Activated naive CD4-positive, alpha-beta T cell treated with anti-CD3 and anti-CD28 coated beads for 36 hours (primary cell): ENCODE data around the gene RNF41. TPM values are rescaled to one million over a fixed set of nuclear protein-coding genes. Genes with fewer than 3 reads are reported as not detected.
"Not testable (repeated sequence)": the region's sequence is repeated elsewhere in the genome, so short reads cannot be mapped to it uniquely, and the experiment has no call there.

Source experiments
- CTCF ChIA-PET: fragments of 350-600 bp; sonication (Branson Sonifier 250); formaldehyde crosslinking; loops from one replicate; lab custom pipeline; 2021; ENCODE audit warnings: antibody characterized with exemption; lab: Charles Lee
- DNase-seq: peaks from one replicate; pipeline ENCODE4 v3.0.0-alpha.2; 2020
- H3K27ac Mint-ChIP-seq: one replicate; pipeline ENCODE4 v1.8.0; 2021; ENCODE audit warnings: mild to moderate bottlenecking, mixed read lengths
- H3K27me3 Mint-ChIP-seq: one replicate; pipeline ENCODE4 v1.8.0; 2021; ENCODE audit warnings: low read depth, mixed read lengths
- H3K36me3 Mint-ChIP-seq: one replicate; pipeline ENCODE4 v1.8.0; 2021; ENCODE audit warnings: low read depth, mixed read lengths
- H3K4me1 Mint-ChIP-seq: one replicate; pipeline ENCODE4 v1.8.0; 2021; ENCODE audit warnings: low read depth, mixed read lengths
- H3K4me3 Mint-ChIP-seq: one replicate; pipeline ENCODE4 v1.8.0; 2021; ENCODE audit warnings: mild to moderate bottlenecking, moderate library complexity, mixed read lengths
- H3K9me3 Mint-ChIP-seq: one replicate; pipeline ENCODE4 v1.8.0; 2021; ENCODE audit warnings: mixed read lengths
- intact Hi-C: fragments of 100-400 bp; cut with micrococcal nuclease; formaldehyde crosslinking; loops from one replicate; pipeline ENCODE4 v1.15.1; 2023
- total RNA-seq, 2 experiments: library from RNA; stranded (reverse); gene quantifications; one replicate each; pipeline ENCODE4 v1.2.3, GENCODE V29; 2021

Gene RNF41
- total RNA-seq, 2 experiments from 2014 or later = 26.0 TPM

DNA sequence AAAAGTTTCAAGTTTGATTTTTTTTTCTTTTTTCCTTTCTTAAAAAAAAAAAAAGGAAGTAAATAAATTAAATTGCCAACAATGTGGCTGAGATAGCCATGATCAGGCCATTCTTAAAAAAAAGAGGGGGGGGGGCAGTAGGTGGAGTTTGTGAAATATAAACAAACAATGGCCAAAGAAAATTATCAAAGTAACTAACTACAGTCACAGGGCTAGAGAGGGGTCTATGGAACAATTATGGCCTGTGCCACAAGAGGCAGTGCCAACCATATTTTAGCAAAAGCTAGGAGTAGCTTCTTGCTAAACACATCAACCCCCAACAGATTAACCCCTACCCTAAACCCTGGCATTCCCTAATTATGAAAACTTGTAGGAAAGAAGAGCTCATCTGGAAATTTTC, 16.3 kb downstream of the RNF41 start:
- H3K9me3 Mint-ChIP-seq = no peaks in the 10 kb centered on the region
- peaks cover 2% of the 10 kb centered on the region for H3K4me1 Mint-ChIP-seq
- H3K4me3 Mint-ChIP-seq = no peak overlapping the region
- H3K27me3 Mint-ChIP-seq = no peaks in the 10 kb centered on the region
- H3K27ac Mint-ChIP-seq = no peak overlapping the region
- CTCF ChIA-PET = interaction anchor here (1.1 to 5.2 kb wide), 9 partner anchors 9 to 259 kb away, joined by 3 to 40 read pairs (median 8); partner anchors contain the start of genes RNF41 and SMARCC2
- intact Hi-C loops = no loop called here
- peaks cover 15% of the 10 kb centered on the region for H3K36me3 Mint-ChIP-seq
- DNase-seq = no peak

DNA sequence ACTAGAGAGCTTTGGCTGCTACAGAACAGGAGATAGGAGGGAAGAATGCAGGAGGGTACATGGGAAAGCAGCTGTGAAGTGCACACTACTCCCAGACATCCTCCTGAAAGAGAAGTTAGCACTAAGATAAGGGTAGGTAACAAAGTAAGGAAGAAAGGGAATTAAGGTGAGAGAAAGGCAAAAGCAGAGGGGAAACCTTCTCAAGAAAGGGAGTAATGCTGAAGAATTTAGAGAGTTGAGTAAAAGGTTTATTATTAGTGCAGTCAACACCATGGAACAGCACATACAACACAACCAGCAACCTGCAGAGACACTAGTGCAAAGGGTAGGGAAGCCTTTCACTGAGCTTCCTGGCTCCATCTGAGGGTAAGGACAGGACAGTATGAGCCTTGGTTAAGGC, 17.4 kb downstream of the RNF41 start:
- no peak for DNase-seq
- H3K4me3 Mint-ChIP-seq = no peak overlapping the region
- intact Hi-C loops = no loop called here
- H3K4me1 Mint-ChIP-seq = peaks cover 2% of the 10 kb centered on the region
- H3K36me3 Mint-ChIP-seq = peaks cover 11% of the 10 kb centered on the region
- CTCF ChIA-PET = interaction anchor here (0.7 to 5.2 kb wide), 4 partner anchors 8 to 84 kb away, joined by 3 to 40 read pairs (median 17); partner anchors contain the start of gene RNF41
- no peaks in the 10 kb centered on the region for H3K9me3 Mint-ChIP-seq
- H3K27me3 Mint-ChIP-seq = no peaks in the 10 kb centered on the region
- no peak overlapping the region for H3K27ac Mint-ChIP-seq

DNA sequence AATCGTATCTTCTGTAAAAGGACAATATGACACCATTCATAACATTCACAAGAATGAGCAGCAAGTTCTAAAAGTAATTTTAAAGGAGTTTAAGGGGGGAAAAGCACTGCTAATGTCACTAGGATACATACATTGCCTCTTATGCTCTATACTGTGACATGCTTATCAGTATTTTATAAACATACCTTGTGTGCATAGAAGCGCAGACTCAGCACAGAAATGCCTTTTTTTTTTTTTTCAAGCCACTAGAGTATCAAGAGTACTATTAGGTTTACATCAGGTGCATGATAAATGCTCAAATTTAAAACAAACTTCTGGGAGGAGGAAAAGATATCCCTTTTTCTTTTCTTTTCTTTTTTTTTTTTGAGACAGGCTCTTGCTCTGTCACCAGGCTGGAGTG, 18.9 kb downstream of the RNF41 start:
- Mint-ChIP-seq H3K4me3 (no peak overlapping the region), H3K27ac (no peak overlapping the region), H3K27me3 (no peaks in the 10 kb centered on the region), H3K4me1 (peaks cover 2% of the 10 kb centered on the region), H3K9me3 (no peaks in the 10 kb centered on the region), H3K36me3 (peaks cover 8% of the 10 kb centered on the region)
- intact Hi-C loops = no loop called here
- DNase-seq = no peak
- CTCF ChIA-PET = interaction anchor here (4.3 kb wide), 1 partner anchor 10 kb away, joined by 17 read pairs; no protein-coding TSS in a partner anchor

DNA sequence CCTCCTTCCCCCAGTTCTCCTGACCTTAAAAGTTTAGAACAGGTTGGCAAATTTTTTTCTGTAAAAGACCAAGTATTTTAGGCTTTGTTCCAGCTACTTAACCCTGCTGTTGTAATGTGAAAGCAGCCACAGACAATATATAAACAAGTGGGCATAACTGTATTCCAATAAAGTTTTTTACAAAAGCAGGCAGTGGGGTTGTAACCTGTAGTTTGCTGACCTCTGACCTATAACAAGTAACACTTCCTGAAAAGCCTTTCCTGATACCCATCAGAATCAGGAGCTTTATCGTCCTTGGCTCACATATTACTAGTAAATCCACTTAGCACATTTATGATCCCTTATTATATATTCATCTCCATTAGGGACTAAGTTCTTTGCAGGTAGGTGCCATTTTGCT, 19.4 kb downstream of the RNF41 start:
- H3K27ac Mint-ChIP-seq = no peak overlapping the region
- no peaks in the 10 kb centered on the region for H3K9me3 Mint-ChIP-seq
- no peak overlapping the region for H3K4me3 Mint-ChIP-seq
- peaks cover 2% of the 10 kb centered on the region for H3K4me1 Mint-ChIP-seq
- CTCF ChIA-PET = interaction anchor here (0.6 to 1.7 kb wide), 2 partner anchors 13 to 19 kb away, joined by 3 to 10 read pairs; partner anchors contain the start of genes RNF41 and SMARCC2
- H3K27me3 Mint-ChIP-seq = no peaks in the 10 kb centered on the region
- no peak for DNase-seq
- intact Hi-C loops = no loop called here
- H3K36me3 Mint-ChIP-seq = peaks cover 7% of the 10 kb centered on the region

DNA sequence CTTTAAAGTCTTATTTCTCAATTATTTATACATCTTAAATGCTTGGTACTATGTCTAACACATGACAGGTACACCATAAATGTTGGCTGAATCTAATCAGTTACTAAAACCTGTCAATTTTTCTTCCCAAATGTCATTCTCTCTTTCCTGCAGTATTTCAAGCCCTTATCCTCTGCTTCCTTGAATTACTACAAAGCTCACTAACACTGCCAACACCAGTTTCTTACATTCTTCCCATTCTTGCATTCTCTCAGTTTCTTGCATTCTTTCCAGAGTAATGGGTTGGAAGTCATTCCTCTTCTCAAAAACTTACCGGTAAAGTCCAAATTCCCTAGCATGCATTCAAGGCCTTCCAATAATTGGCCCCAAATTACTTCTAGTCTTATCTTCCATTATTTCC, 22.9 kb downstream of the RNF41 start:
- no peaks in the 10 kb centered on the region for H3K9me3 Mint-ChIP-seq
- intact Hi-C loops = no loop called here
- no peaks in the 10 kb centered on the region for H3K27me3 Mint-ChIP-seq
- DNase-seq = no peak
- no peaks in the 10 kb centered on the region for H3K36me3 Mint-ChIP-seq
- CTCF ChIA-PET = no interaction called here
- peaks cover 2% of the 10 kb centered on the region for H3K4me1 Mint-ChIP-seq
- H3K27ac Mint-ChIP-seq = no peak overlapping the region
- no peak overlapping the region for H3K4me3 Mint-ChIP-seq

DNA sequence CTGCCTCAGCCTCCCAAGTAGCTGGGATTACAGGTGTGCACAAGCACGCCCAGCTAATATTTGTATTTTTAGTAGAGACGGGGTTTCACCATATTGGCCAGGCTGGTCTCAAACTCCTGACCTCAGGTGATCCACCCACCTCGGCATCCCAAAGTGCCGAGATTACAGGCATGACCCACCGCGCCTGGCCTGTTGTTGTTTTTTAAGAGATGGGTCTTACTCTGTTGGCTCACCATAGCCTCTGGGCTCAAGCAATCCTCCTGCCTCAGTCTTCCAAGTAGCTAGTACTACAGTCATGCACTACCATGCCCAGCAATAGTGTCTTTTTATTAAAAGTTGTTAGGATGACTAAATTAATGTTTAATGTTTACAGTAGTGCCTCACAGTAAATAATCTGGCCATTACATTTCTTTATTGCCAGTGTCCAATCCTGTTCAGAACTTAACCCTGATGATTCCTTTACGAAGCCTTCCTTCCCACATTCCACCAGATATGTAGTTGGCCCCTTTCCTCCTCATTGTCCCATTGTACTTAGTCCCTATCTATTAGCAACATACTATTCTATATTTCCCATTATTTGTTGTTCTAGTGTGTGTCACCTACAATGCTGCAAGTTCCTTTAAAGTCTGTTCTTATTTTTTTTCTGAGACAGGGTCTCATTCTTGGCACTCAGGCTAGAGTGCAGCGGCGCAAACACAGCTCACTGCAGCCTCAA, 23.6 kb downstream of the RNF41 start:
- H3K9me3 Mint-ChIP-seq = no peaks in the 10 kb centered on the region
- H3K4me1 Mint-ChIP-seq = peaks cover 6% of the 10 kb centered on the region
- no peak overlapping the region for H3K4me3 Mint-ChIP-seq
- DNase-seq = no peak
- no peaks in the 10 kb centered on the region for H3K27me3 Mint-ChIP-seq
- H3K36me3 Mint-ChIP-seq = no peaks in the 10 kb centered on the region
- H3K27ac Mint-ChIP-seq = no peak overlapping the region
- intact Hi-C loops = no loop called here
- CTCF ChIA-PET = interaction anchor here (0.6 to 3.0 kb wide), 2 partner anchors 8 to 68 kb away, joined by 3 to 17 read pairs; no protein-coding TSS in a partner anchor

DNA sequence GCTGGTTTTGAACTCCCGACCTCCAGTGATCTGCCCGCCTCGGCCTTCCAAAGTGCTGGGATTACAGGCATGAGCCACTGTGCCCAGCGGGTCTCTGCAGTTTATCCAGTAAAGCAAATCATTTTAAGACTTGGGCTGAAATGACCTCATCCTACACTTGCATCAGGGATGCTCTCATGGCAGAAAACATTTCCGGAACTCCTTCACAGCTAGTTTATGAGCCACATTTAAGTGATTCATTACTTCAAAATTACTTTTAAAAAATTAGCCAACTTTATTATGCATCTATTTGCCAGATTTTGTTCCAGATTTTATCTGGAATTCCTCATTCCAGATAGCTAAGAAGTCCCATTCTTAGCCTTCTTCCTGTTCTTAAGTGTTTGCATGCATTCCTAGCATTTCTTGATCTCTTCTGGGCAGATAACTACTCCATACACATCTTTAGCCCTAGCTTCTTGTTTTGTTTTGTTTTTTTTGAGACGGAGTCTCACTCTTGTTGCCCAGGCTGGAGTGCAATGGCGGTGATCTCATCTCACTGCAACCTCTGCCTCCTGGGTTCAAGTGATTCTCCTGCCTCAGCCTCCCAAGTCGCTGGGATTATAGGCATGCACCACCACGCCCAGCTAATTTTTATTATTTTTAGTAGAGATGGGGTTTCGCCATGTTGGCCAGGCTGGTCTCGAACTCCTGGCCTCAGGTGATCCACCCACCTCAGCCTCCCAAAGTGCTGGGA, 24.7 kb downstream of the RNF41 start:
- H3K4me3 Mint-ChIP-seq, H3K9me3 Mint-ChIP-seq, intact Hi-C loops, H3K27ac Mint-ChIP-seq, DNase-seq, H3K27me3 Mint-ChIP-seq, H3K4me1 Mint-ChIP-seq, H3K36me3 Mint-ChIP-seq: not testable (repeated sequence)
- CTCF ChIA-PET = interaction anchor here (1.3 to 3.0 kb wide), 2 partner anchors 9 to 61 kb away, joined by 4 to 17 read pairs; partner anchors contain the start of gene ANKRD52

DNA sequence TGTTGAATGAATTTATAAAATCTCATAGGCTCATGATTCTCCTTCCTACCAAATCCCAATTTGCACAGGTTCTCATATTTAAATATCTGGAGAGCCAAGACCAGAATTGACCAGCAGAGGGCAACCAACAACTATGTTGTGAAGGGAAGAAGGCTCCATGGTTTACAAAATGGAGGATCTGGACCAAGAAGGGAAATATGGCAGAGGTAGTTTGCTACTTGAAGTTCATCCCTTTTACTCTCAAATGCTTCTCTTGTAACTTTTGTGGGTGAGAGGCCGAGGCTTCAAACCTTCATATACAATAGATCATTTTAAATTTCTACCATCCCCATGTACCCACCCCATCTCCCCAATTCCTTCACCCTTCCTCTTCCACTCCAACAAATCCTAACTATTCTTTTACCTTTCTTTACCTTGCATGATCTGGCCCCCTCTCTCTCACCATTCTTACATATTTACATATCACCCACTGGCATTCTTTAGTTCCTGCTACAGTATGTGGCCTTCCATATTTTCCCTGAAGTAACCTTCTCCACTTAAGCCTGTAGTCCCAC, 28.6 kb downstream of the RNF41 start:
- DNase-seq = peak; percentile 93
- peaks cover 1% of the 10 kb centered on the region for H3K36me3 Mint-ChIP-seq
- no peaks in the 10 kb centered on the region for H3K9me3 Mint-ChIP-seq
- H3K4me1 Mint-ChIP-seq = peaks cover 13% of the 10 kb centered on the region
- H3K27ac Mint-ChIP-seq = peak overlapping the region; percentile 19
- H3K27me3 Mint-ChIP-seq = no peaks in the 10 kb centered on the region
- intact Hi-C loops = loop anchor here (1.0 to 5.0 kb wide), 8 partner anchors 31 to 308 kb away; partner anchors contain the start of genes ANKRD52, COQ10A, IL23A and NABP2
- CTCF ChIA-PET = interaction anchor here (0.6 to 2.9 kb wide), 7 partner anchors 12 to 271 kb away, joined by 3 to 22 read pairs (median 9); partner anchors contain the start of genes ANKRD52, RNF41 and ZC3H10
- no peak overlapping the region for H3K4me3 Mint-ChIP-seq

DNA sequence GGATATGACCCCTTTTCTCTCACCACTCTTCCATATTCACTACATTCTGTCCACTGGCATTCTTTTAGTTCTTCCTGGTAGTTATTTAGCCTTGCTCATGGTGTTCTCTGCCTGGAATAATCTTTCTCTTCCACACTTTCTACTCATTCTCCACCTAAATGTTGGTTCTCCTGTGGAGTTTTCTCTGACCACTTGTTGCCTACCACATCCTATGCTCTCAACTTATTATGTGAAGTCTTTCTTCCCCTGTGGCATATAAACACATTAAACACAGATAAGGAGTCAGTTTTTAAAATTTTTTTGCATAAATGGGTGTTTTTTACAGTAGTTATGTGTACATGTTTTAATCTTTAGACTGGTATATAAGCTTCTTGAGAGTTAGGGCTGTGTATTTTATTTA, 29.1 kb downstream of the RNF41 start:
- no peak overlapping the region for H3K27ac Mint-ChIP-seq
- no peaks in the 10 kb centered on the region for H3K27me3 Mint-ChIP-seq
- H3K36me3 Mint-ChIP-seq = peaks cover 1% of the 10 kb centered on the region
- no peaks in the 10 kb centered on the region for H3K9me3 Mint-ChIP-seq
- no peak overlapping the region for H3K4me3 Mint-ChIP-seq
- peaks cover 18% of the 10 kb centered on the region for H3K4me1 Mint-ChIP-seq
- DNase-seq = no peak
- intact Hi-C loops = loop anchor here (2.0 to 5.0 kb wide), 3 partner anchors 74 to 255 kb away; partner anchors contain the start of genes COQ10A, IL23A and TIMELESS
- CTCF ChIA-PET = interaction anchor here (0.6 to 2.9 kb wide), 10 partner anchors 12 to 271 kb away, joined by 3 to 22 read pairs (median 5); partner anchors contain the start of genes ANKRD52, ESYT1, RNF41 and ZC3H10

DNA sequence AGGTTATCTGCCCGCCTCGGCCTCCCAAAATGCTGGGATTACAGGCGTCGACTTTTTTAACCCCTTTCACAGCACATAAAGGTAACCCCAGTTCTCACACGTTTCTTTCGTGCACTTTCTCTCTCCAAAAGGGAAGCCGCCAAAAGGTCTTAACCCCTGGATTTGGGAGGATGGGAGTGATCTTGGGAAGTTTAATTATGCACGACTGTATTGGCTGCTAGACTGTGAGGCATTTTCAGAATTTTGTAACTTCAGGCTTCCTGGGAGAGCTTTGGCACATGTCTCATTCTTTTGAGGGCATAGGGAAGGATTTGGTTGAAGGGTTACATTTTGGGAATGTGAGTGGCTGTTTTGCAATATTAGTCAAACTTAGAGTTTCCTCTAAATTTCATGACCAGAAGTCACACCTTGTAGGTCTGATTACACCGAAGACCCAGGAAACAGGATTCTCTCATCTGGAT, 31.0 kb downstream of the RNF41 start:
- H3K36me3 Mint-ChIP-seq = peaks cover 11% of the 10 kb centered on the region
- peak overlapping the region; percentile 95 for H3K4me3 Mint-ChIP-seq
- intact Hi-C loops = loop anchor here (1.0 to 5.0 kb wide), 2 partner anchors 143 to 257 kb away; partner anchors contain the start of genes PAN2 and TIMELESS
- no peak for DNase-seq
- CTCF ChIA-PET = interaction anchor here (1.8 to 4.7 kb wide), 5 partner anchors 31 to 108 kb away, joined by 5 to 86 read pairs (median 22); partner anchors contain the start of genes COQ10A, ESYT1, RNF41 and ZC3H10
- H3K9me3 Mint-ChIP-seq = no peaks in the 10 kb centered on the region
- H3K27me3 Mint-ChIP-seq = no peaks in the 10 kb centered on the region
- peak overlapping the region; percentile 92 for H3K27ac Mint-ChIP-seq
- H3K4me1 Mint-ChIP-seq = peaks cover 32% of the 10 kb centered on the region

DNA sequence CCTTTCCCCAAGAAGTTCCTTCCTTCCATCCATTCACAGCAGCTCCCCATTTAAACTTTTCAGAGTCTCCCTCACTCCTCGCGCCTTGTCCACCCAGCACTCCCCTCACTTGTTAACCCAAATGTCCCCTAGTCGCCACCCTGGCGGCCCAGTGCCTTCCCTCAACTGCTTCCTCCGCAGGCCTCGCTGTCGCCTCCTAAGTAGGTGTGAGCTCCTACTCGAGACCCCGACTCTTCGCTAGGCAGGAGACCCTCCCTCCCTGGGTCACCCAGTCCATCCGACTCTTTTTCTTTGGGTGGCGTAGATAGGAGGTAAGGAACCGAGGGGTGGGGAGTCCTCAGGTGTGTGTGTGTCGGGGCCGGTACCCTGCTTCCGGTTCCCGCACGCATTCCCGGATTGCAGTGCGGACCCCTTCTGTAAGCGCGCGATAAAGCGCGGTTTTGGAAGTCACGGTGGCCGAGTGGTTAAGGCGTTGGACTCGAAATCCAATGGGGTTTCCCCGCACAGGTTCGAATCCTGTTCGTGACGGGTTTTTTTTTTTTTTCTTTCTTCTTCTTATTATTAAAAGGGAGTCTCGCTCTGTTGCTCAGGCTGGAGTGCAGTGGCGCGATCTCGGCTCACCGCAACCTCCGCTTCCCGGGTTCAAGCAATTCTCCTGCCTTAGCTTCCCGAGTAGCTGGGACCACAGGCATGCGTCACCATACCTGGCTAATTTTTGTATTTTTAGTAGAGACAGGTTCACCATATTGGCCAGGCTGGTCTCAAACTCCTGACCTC, 31.6 kb downstream of the RNF41 start:
- CTCF ChIA-PET = interaction anchor here (0.6 to 4.7 kb wide), 33 partner anchors 9 to 452 kb away, joined by 3 to 86 read pairs (median 5); partner anchors contain the start of genes COQ10A, ESYT1, MYL6 and PA2G4
- no peaks in the 10 kb centered on the region for H3K27me3 Mint-ChIP-seq
- peak overlapping the region; percentile 95 for H3K4me3 Mint-ChIP-seq
- intact Hi-C loops = loop anchor here (1.0 to 10.0 kb wide), 7 partner anchors 64 to 455 kb away; partner anchors contain the start of genes PAN2 and TIMELESS
- H3K27ac Mint-ChIP-seq = peak overlapping the region; percentile 92
- H3K9me3 Mint-ChIP-seq = no peaks in the 10 kb centered on the region
- peaks cover 33% of the 10 kb centered on the region for H3K4me1 Mint-ChIP-seq
- peaks cover 14% of the 10 kb centered on the region for H3K36me3 Mint-ChIP-seq
- DNase-seq = peak; percentile 88
